ENCODE data around the gene ARL3. TPM values are rescaled to one million over a fixed set of nuclear protein-coding genes. Genes with fewer than 3 reads are reported as not detected.
A peak's percentile ranks its signal among the peaks of the same experiment; 100 is the strongest.
"Not testable (repeated sequence)": the region's sequence is repeated elsewhere in the genome, so short reads cannot be mapped to it uniquely, and the experiment has no call there.

The ARL3 gene
- total RNA-seq, 1 donor = 5.8 TPM

DNA sequence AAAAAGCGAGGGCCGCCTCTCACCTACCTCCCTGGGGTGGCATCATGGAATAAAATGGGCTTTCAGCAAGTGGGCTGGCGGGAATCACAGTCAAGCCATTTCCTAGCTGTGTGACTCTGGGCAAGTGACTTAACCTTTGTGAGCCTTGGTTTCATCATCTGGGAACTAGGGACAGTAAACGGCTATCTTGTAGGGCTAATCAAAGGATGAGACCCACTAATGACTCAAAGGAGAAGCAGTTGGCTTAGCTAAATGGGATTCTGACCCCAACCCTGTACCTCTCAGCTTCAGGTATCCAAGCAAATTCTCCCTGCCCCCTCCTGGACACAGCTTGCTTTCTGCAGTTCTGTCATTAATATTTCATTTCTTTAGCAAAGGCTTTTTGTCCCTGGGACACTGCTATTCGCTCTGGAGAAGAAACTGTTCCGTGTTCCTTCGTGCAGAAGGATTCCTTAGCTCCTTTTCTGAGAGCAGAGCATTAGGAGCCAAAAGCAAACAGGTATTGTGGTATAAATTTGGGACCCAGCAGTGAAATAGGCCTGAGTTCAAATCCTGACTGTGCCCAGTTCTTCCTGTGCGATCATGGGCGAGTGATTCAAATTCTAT is 44.0 kb downstream of the ARL3 start:
- Histone ChIP-seq H3K27me3 (ENCODE audit: insufficient read depth, low read length) (no peaks in the 10 kb centered on the region), H3K9me3 (ENCODE audit: low read depth, low read length) (no peaks in the 10 kb centered on the region), H2AFZ (ENCODE audit: low read length) (no peak overlapping the region), H3K79me2 (ENCODE audit: insufficient read depth, low read length) (no peaks in the 10 kb centered on the region), H3K4me2 (ENCODE audit: insufficient read depth, low read length) (no peak overlapping the region), H3K27ac (ENCODE audit: low read depth, low read length) (no peak overlapping the region), H3K4me3 (ENCODE audit: insufficient read depth, low read length) (no peak overlapping the region), H4K20me1 (ENCODE audit: insufficient read depth, low read length) (no peaks in the 10 kb centered on the region), H3K4me1 (ENCODE audit: insufficient read depth, low read length) (peaks cover 20% of the 10 kb centered on the region), H3K36me3 (ENCODE audit: insufficient read depth, low read length) (no peaks in the 10 kb centered on the region)
- DNase-seq (ENCODE audit: insufficient read length, low spot score, missing footprints) = peak; percentile 54
- TF ChIP-seq, protein P1, sequence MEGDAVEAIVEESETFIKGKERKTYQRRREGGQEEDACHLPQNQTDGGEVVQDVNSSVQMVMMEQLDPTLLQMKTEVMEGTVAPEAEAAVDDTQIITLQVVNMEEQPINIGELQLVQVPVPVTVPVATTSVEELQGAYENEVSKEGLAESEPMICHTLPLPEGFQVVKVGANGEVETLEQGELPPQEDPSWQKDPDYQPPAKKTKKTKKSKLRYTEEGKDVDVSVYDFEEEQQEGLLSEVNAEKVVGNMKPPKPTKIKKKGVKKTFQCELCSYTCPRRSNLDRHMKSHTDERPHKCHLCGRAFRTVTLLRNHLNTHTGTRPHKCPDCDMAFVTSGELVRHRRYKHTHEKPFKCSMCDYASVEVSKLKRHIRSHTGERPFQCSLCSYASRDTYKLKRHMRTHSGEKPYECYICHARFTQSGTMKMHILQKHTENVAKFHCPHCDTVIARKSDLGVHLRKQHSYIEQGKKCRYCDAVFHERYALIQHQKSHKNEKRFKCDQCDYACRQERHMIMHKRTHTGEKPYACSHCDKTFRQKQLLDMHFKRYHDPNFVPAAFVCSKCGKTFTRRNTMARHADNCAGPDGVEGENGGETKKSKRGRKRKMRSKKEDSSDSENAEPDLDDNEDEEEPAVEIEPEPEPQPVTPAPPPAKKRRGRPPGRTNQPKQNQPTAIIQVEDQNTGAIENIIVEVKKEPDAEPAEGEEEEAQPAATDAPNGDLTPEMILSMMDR (IDR thresholded peaks at IDR 0.05; ENCODE audit: extremely low read depth, low read depth, low read length) = no peak

- Histone ChIP-seq H3K9me3 (ENCODE audit: low read depth, low read length) (no peaks in the 10 kb centered on the region), H3K4me3 (ENCODE audit: insufficient read depth, low read length) (no peak overlapping the region), H3K36me3 (ENCODE audit: insufficient read depth, low read length) (no peaks in the 10 kb centered on the region), H3K4me2 (ENCODE audit: insufficient read depth, low read length) (no peak overlapping the region), H3K27me3 (ENCODE audit: insufficient read depth, low read length) (no peaks in the 10 kb centered on the region), H2AFZ (ENCODE audit: low read length) (no peak overlapping the region), H4K20me1 (ENCODE audit: insufficient read depth, low read length) (no peaks in the 10 kb centered on the region), H3K27ac (ENCODE audit: low read depth, low read length) (no peak overlapping the region), H3K4me1 (ENCODE audit: insufficient read depth, low read length) (peaks cover 13% of the 10 kb centered on the region), H3K79me2 (ENCODE audit: insufficient read depth, low read length) (no peaks in the 10 kb centered on the region)
- TF ChIP-seq, protein P1 (IDR thresholded peaks at IDR 0.05; ENCODE audit: extremely low read depth, low read depth, low read length) = peak; percentile 57
- DNase-seq (ENCODE audit: insufficient read length, low spot score, missing footprints) = peak; percentile 85
Measured at GRCh38 chr10:102669206-102670064, 44.8 kb downstream of the ARL3 start.

DNA sequence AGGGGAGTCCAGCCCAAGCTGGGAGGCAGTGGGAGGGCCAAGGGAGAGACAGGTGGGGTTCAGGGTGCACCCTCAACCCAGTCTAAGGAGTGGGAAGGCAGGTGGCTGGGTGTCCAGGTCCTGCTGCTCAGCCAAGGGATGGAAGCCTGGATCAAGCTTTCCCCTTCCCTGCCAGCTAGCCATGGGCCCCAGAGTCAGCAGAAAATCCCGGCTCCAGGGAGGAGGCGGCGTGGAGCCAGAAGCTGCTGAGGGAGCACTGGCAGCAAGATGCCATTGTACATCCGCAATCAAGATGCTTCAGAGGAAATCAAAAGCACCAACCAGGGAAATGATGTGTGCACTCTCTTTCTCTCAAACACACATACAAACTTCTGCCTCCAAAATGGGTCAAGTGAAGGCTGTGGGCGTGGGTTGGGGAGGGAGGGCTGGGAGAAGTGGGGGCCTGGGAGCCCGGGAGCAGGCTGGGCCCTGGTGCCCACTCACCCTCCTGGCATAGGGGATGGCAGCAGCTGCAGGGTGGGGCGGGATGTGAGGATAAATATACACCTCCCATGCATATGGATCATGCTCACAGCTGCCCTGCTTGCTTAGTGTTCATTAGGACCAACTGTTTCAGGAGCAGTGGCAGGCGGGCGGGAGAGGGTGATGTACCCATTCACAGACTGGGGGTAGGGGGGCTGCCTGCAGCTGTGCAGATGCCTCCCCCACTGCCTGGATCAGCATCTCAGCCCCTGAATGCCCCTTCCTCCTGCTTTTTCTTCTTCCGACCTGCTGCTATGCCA is 45.7 kb downstream of the ARL3 start:
- peak; percentile 58 for DNase-seq (ENCODE audit: insufficient read length, low spot score, missing footprints)
- no peaks in the 10 kb centered on the region for H3K27me3 ChIP-seq (ENCODE audit: insufficient read depth, low read length)
- peaks cover 4% of the 10 kb centered on the region for H3K4me1 ChIP-seq (ENCODE audit: insufficient read depth, low read length)
- TF ChIP-seq, protein P1 (IDR thresholded peaks at IDR 0.05; ENCODE audit: extremely low read depth, low read depth, low read length) = no peak
- no peaks in the 10 kb centered on the region for H3K36me3 ChIP-seq (ENCODE audit: insufficient read depth, low read length)
- H3K9me3 ChIP-seq (ENCODE audit: low read depth, low read length) = no peaks in the 10 kb centered on the region
- no peaks in the 10 kb centered on the region for H3K79me2 ChIP-seq (ENCODE audit: insufficient read depth, low read length)
- no peak overlapping the region for H2AFZ ChIP-seq (ENCODE audit: low read length)
- H4K20me1 ChIP-seq (ENCODE audit: insufficient read depth, low read length) = no peaks in the 10 kb centered on the region
- no peak overlapping the region for H3K4me2 ChIP-seq (ENCODE audit: insufficient read depth, low read length)
- no peak overlapping the region for H3K27ac ChIP-seq (ENCODE audit: low read depth, low read length)
- no peak overlapping the region for H3K4me3 ChIP-seq (ENCODE audit: insufficient read depth, low read length)

DNA sequence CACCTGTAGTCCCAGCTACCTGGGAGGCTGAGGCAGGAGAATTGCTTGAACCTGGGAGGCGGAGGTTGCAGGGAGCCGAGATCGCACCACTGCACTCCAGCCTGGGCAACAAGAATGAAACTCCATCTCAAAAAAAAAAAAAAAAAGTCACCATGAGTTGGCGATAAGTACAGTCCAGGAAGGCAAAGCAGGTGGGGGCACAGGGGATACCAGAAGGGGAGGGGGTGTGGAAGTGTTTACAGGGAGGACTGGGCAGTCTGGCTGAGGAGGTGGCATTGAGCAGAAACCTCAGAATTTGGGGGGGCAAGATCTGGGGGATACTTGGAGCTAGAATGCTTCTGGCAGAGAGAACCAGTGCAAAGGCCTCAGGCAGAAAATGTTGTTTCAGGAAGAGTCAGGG is 46.8 kb downstream of the ARL3 start:
- not testable (repeated sequence) for H3K27ac ChIP-seq (ENCODE audit: low read depth, low read length)

More for the DNA sequence above, 46.8 kb downstream of the ARL3 start:
- H3K9me3 ChIP-seq (ENCODE audit: low read depth, low read length); H4K20me1 ChIP-seq (ENCODE audit: insufficient read depth, low read length); DNase-seq (ENCODE audit: insufficient read length, low spot score, missing footprints); H3K4me2 ChIP-seq (ENCODE audit: insufficient read depth, low read length); H3K79me2 ChIP-seq (ENCODE audit: insufficient read depth, low read length); H3K36me3 ChIP-seq (ENCODE audit: insufficient read depth, low read length); H3K4me1 ChIP-seq (ENCODE audit: insufficient read depth, low read length); H2AFZ ChIP-seq (ENCODE audit: low read length); H3K4me3 ChIP-seq (ENCODE audit: insufficient read depth, low read length); H3K27me3 ChIP-seq (ENCODE audit: insufficient read depth, low read length): not testable (repeated sequence)

All from osteoblast (primary cell).